ENCODE data around the gene CALCOCO2. TPM values are rescaled to one million over a fixed set of nuclear protein-coding genes. Genes with fewer than 3 reads are reported as not detected.

The CALCOCO2 gene
- total RNA-seq, 1 donor from 2014 or later: 62.6 TPM

Other genes starting within 250 kb of the CALCOCO2 start
- gene HOXB3, start 240.8 kb upstream of the CALCOCO2 start, total RNA-seq: 8.0 and 36.2 TPM in 2 replicates
- 0.35 and 2.4 TPM in 2 replicates for gene HOXB5, start 237.3 kb upstream of the CALCOCO2 start, total RNA-seq
- gene HOXB6, start 226.0 kb upstream of the CALCOCO2 start, total RNA-seq: 16.3 and 56.2 TPM in 2 replicates
- gene HOXB7, start 220.0 kb upstream of the CALCOCO2 start, total RNA-seq: 23.2 and 24.0 TPM in 2 replicates
- 8.3 and 65.8 TPM in 2 replicates for gene HOXB8, start 215.7 kb upstream of the CALCOCO2 start, total RNA-seq
- gene HOXB9, start 204.7 kb upstream of the CALCOCO2 start, total RNA-seq: 17.5 and 49.2 TPM in 2 replicates
- gene PRAC1, start 108.5 kb upstream of the CALCOCO2 start, total RNA-seq: not detected in 2 replicates
- gene PRAC2, start 107.8 kb upstream of the CALCOCO2 start, total RNA-seq: not detected in 2 replicates
- gene HOXB13, start 102.3 kb upstream of the CALCOCO2 start, total RNA-seq: 0.10 TPM in 1 of 2 replicates, not detected in the other
- gene TTLL6, start 13.8 kb upstream of the CALCOCO2 start, total RNA-seq: 0.35 and 0.45 TPM in 2 replicates
- 32.4 and 55.9 TPM in 2 replicates for gene ATP5MC1, start 61.8 kb downstream of the CALCOCO2 start, total RNA-seq
- 71.5 and 97.1 TPM in 2 replicates for gene UBE2Z, start 77.4 kb downstream of the CALCOCO2 start, total RNA-seq
- gene SNF8, start 113.8 kb downstream of the CALCOCO2 start, total RNA-seq: 83.9 and 133 TPM in 2 replicates
- not detected in 2 replicates for gene GIP, start 137.6 kb downstream of the CALCOCO2 start, total RNA-seq
- gene IGF2BP1, start 166.3 kb downstream of the CALCOCO2 start, total RNA-seq: 0.45 and 1.4 TPM in 2 replicates

All from renal cortical epithelial cell (primary cell).